Measurements from ENCODE around the gene KCNH6. TPM values are rescaled to one million over a fixed set of nuclear protein-coding genes. Genes with fewer than 3 reads are reported as not detected.

The KCNH6 gene
- polyA plus RNA-seq, 1 of the 3 experiments (the other 2 are of a cell fraction), result 0.15 TPM

DNA sequence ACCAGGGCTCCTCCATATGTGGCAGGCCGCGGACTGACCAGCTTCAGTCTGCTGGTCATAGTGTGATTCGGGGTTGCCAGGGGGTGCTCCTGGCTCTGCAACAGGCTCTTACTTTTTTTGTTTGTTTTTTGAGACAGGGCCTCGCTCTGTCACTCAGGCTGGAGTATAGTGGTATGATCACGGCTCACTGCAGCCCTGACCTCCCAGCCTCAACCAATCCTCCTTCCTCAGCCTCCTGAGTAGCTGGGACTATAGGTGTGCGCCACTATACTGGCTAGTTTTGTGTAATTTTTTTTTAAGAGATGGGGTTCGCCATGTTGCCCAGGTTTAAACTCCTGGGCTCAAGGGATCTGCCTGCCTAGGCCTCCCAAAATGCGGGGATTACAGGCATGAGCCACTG is 11.8 kb upstream of the KCNH6 start:
- H3K27ac ChIP-seq (ENCODE audit: low read depth in 2 of 2, low read length in 1 of 2), result no peak overlapping the region
- no peak overlapping the region for H3K4me3 ChIP-seq (ENCODE audit: low read depth in 2 of 2, low read length in 1 of 2)
- H4K20me1 ChIP-seq (ENCODE audit: insufficient read depth), result no peaks in the 10 kb centered on the region
- no peaks in the 10 kb centered on the region for H3K9me3 ChIP-seq
- no peaks in the 10 kb centered on the region for H3K36me3 ChIP-seq (replicated peaks in 1 of 2; ENCODE audit: control insufficient read depth in 1 of 2, insufficient read depth in 2 of 2, low read length in 1 of 2)
- H3K4me2 ChIP-seq, result no peak overlapping the region
- H3K9me2 ChIP-seq, result no peaks in the 10 kb centered on the region
- no peak overlapping the region for H2AFZ ChIP-seq (ENCODE audit: low read depth)
- H3K4me1 ChIP-seq (ENCODE audit: control insufficient read depth in 1 of 2, insufficient read depth in 2 of 2, low read depth in 1 of 2, low read length in 1 of 2), result no peaks in the 10 kb centered on the region
- WGBS (ENCODE audit: low lambda C conversion rate), result 69% methylated on average over 8 of the region's 8 CpGs
- DNase-seq, result no peak
- no peak for TF ChIP-seq RCOR1 (IDR thresholded peaks at IDR 0.05; ENCODE audit: low read length)
- TF ChIP-seq FOXM1 (IDR thresholded peaks at IDR 0.05; ENCODE audit: low read depth), result no peak
- TF ChIP-seq GATA2 (CRISPR knock-in tag; IDR thresholded peaks at IDR 0.05), result no peak
- no peaks in the 10 kb centered on the region for H3F3A ChIP-seq (replicated peaks; ENCODE audit: insufficient read depth)
- POLR2A ChIA-PET, result interaction anchor here (1.3 kb wide), 1 partner anchor 8 kb away, joined by 3 read pairs; no protein-coding TSS in a partner anchor
- no peak overlapping the region for H3K9ac ChIP-seq
- H3K27me3 ChIP-seq (ENCODE audit: insufficient read depth), result peaks cover 27% of the 10 kb centered on the region
- no peaks in the 10 kb centered on the region for H3K79me2 ChIP-seq (ENCODE audit: insufficient read depth)
- CTCF ChIA-PET, result interaction anchor here (0.6 to 1.7 kb wide), 2 partner anchors 78 to 86 kb away, joined by 3 to 6 read pairs; no protein-coding TSS in a partner anchor

DNA sequence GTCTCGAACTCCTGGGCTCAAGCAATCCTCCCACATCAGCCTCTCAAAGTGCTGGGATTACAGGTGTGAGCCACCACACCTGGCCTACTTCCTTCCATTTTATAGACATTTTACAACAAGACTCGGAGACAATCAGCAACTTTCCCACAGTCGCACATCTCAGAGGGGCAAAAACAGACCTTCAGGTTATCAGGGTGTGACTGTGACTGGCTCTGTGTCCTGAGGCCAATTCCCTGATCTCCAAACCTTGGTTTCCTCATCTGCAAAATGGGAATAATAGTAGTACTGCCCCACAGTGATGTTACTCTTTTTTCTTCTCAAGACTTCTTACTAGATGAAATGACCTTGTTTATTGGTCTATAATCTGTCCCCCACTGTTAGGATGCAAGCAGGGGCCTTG is 10.8 kb upstream of the KCNH6 start:
- no peak overlapping the region for H3K27ac ChIP-seq (ENCODE audit: low read depth in 2 of 2, low read length in 1 of 2)
- DNase-seq, result no peak
- no peaks in the 10 kb centered on the region for H4K20me1 ChIP-seq (ENCODE audit: insufficient read depth)
- ChIA-PET CTCF (interaction anchor here (1.7 kb wide), 1 partner anchor 87 kb away, joined by 6 read pairs; no protein-coding TSS in a partner anchor), POLR2A (no interaction called here)
- H3K9ac ChIP-seq, result no peak overlapping the region
- TF ChIP-seq, protein P1, sequence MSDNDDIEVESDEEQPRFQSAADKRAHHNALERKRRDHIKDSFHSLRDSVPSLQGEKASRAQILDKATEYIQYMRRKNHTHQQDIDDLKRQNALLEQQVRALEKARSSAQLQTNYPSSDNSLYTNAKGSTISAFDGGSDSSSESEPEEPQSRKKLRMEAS (IDR thresholded peaks at IDR 0.05; ENCODE audit: low read depth), result no peak
- TF ChIP-seq TAF1 (IDR thresholded peaks at IDR 0.05; ENCODE audit: borderline replicate concordance, low read depth, low read length) (no peak), TCF12 (IDR thresholded peaks at IDR 0.05) (no peak), POLR2AphosphoS5 (IDR thresholded peaks at IDR 0.05; ENCODE audit: low read depth, low read length) (no peak), SMC3 (IDR thresholded peaks at IDR 0.05; ENCODE audit: low read depth, low read length) (no peak), RFX5 (IDR thresholded peaks at IDR 0.05; ENCODE audit: low read length) (no peak), FOSL2 (IDR thresholded peaks at IDR 0.05; ENCODE audit: borderline replicate concordance, low read depth) (no peak), EZH2phosphoT487 (IDR thresholded peaks at IDR 0.05; ENCODE audit: borderline replicate concordance, low read depth) (no peak)
- TF ChIP-seq, protein P2, sequence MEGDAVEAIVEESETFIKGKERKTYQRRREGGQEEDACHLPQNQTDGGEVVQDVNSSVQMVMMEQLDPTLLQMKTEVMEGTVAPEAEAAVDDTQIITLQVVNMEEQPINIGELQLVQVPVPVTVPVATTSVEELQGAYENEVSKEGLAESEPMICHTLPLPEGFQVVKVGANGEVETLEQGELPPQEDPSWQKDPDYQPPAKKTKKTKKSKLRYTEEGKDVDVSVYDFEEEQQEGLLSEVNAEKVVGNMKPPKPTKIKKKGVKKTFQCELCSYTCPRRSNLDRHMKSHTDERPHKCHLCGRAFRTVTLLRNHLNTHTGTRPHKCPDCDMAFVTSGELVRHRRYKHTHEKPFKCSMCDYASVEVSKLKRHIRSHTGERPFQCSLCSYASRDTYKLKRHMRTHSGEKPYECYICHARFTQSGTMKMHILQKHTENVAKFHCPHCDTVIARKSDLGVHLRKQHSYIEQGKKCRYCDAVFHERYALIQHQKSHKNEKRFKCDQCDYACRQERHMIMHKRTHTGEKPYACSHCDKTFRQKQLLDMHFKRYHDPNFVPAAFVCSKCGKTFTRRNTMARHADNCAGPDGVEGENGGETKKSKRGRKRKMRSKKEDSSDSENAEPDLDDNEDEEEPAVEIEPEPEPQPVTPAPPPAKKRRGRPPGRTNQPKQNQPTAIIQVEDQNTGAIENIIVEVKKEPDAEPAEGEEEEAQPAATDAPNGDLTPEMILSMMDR (IDR thresholded peaks at IDR 0.05), result no peak
- peaks cover 27% of the 10 kb centered on the region for H3K27me3 ChIP-seq (ENCODE audit: insufficient read depth)
- no peaks in the 10 kb centered on the region for H3K36me3 ChIP-seq (replicated peaks in 1 of 2; ENCODE audit: control insufficient read depth in 1 of 2, insufficient read depth in 2 of 2, low read length in 1 of 2)
- no peaks in the 10 kb centered on the region for H3K79me2 ChIP-seq (ENCODE audit: insufficient read depth)
- no peak overlapping the region for H2AFZ ChIP-seq (ENCODE audit: low read depth)
- no peaks in the 10 kb centered on the region for H3F3A ChIP-seq (replicated peaks; ENCODE audit: insufficient read depth)
- no peak overlapping the region for H3K4me2 ChIP-seq
- no peaks in the 10 kb centered on the region for H3K9me2 ChIP-seq
- 60% methylated on average over 3 of the region's 3 CpGs for WGBS (ENCODE audit: low lambda C conversion rate)
- no peaks in the 10 kb centered on the region for H3K9me3 ChIP-seq
- 0 out of 4 replicates have a peak, but pooled peaks cover 0 to 2% of the 10 kb centered on the region in 2 experiments for H3K4me1 ChIP-seq (ENCODE audit: control insufficient read depth in 1 of 2, insufficient read depth in 2 of 2, low read depth in 1 of 2, low read length in 1 of 2)
- no peak overlapping the region for H3K4me3 ChIP-seq (ENCODE audit: low read depth in 2 of 2, low read length in 1 of 2)

All from SK-N-SH (cell line).